Calu3 (cell line): ENCODE measurements around the gene ELAVL1. TPM values are rescaled to one million over a fixed set of nuclear protein-coding genes. Genes with fewer than 3 reads are reported as not detected.
A peak's percentile ranks its signal among the peaks of the same experiment; 100 is the strongest.

Experiments used
- BruUV-seq: library from RNA; stranded (reverse); fragments of 400-500 nt; replicated peaks from 2 replicates; lab custom pipeline; 2021; lab: Mats Ljungman, UMichigan
- CTCF ChIA-PET: fragments of 300-600 bp; sonication (Branson Sonifier 250); formaldehyde crosslinking; loops from one replicate; lab custom pipeline; 2022; ENCODE audit warnings: antibody characterized with exemption; lab: Charles Lee
- DNase-seq: peaks from one replicate; pipeline ENCODE4 v3.0.0; 2022
- H3K27ac Mint-ChIP-seq: one replicate; pipeline ENCODE4 v1.8.0; 2022; ENCODE audit warnings: mixed read lengths; ENCODE audit not compliant: unreplicated experiment
- H3K27me3 Mint-ChIP-seq: one replicate; pipeline ENCODE4 v1.8.0; 2022; ENCODE audit warnings: mixed read lengths; ENCODE audit not compliant: unreplicated experiment
- H3K36me3 Mint-ChIP-seq: one replicate; pipeline ENCODE4 v1.8.0; 2022; ENCODE audit warnings: mild to moderate bottlenecking, moderate library complexity, mixed read lengths; ENCODE audit not compliant: insufficient read depth, unreplicated experiment
- H3K4me1 Mint-ChIP-seq: one replicate; pipeline ENCODE4 v1.8.0; 2022; ENCODE audit warnings: mild to moderate bottlenecking, low read depth, mixed read lengths; ENCODE audit not compliant: unreplicated experiment
- H3K4me3 Mint-ChIP-seq: one replicate; pipeline ENCODE4 v1.8.0; 2022; ENCODE audit warnings: mild to moderate bottlenecking, low read depth, moderate library complexity, mixed read lengths; ENCODE audit not compliant: unreplicated experiment
- H3K9me3 Mint-ChIP-seq: one replicate; pipeline ENCODE4 v1.8.0; 2022; ENCODE audit warnings: low read depth, mixed read lengths; ENCODE audit not compliant: unreplicated experiment
- intact Hi-C: fragments of 100-400 bp; cut with micrococcal nuclease; formaldehyde crosslinking; loops from one replicate; pipeline ENCODE4 v1.10.0; 2022; ENCODE audit not compliant: unreplicated experiment
- total RNA-seq: library from RNA; stranded (reverse); gene quantifications from 2 replicates; pipeline ENCODE4 v1.2.3, GENCODE V29; 2022
- TF ChIP-seq, protein P1 (sequence below): fragments of 200-600 bp; IDR thresholded peaks from one replicate; pipeline ENCODE4 v1.8.0; 2022; ENCODE audit warnings: antibody characterized with exemption; ENCODE audit not compliant: unreplicated experiment

The ELAVL1 gene
- total RNA-seq, 1 experiment from 2014 or later = 81.2 TPM

DNA sequence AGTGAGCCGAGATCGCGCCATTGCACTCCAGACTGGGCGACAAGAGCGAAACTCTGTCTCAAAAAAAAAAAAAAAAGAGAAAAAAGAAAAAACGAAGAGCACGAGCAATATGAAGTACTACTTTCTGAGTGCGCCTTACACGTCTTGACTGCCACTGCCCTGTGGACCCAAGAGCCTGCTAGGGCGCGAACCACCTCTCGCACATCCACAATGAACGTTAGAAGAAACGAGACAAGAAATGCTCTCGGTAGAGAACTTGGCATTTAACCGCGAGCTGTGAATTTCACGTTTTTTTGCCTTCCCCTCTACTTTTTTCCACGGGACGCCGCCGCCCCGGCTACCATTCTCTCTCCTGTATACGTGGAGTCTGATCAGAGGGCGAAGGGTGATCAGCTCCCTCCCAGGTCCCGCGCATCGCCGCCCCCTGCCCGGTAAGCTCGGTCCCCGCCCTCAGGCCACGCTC is 62.4 kb downstream of the ELAVL1 start:
- Mint-ChIP-seq H3K9me3 (no peaks in the 10 kb centered on the region), H3K27me3 (no peaks in the 10 kb centered on the region), H3K27ac (peak overlapping the region; percentile 93), H3K4me3 (peak overlapping the region; percentile 91), H3K4me1 (peaks cover 20% of the 10 kb centered on the region), H3K36me3 (peaks cover 38% of the 10 kb centered on the region)
- DNase-seq = no peak
- intact Hi-C loops = no loop called here
- CTCF ChIA-PET = interaction anchor here (0.5 to 2.4 kb wide), 10 partner anchors 14 to 1884 kb away, joined by 3 to 13 read pairs (median 4); partner anchors contain the start of genes SNAPC2 and TRAPPC5
- no TSS peak for BruUV-seq
- TF ChIP-seq, protein P1, sequence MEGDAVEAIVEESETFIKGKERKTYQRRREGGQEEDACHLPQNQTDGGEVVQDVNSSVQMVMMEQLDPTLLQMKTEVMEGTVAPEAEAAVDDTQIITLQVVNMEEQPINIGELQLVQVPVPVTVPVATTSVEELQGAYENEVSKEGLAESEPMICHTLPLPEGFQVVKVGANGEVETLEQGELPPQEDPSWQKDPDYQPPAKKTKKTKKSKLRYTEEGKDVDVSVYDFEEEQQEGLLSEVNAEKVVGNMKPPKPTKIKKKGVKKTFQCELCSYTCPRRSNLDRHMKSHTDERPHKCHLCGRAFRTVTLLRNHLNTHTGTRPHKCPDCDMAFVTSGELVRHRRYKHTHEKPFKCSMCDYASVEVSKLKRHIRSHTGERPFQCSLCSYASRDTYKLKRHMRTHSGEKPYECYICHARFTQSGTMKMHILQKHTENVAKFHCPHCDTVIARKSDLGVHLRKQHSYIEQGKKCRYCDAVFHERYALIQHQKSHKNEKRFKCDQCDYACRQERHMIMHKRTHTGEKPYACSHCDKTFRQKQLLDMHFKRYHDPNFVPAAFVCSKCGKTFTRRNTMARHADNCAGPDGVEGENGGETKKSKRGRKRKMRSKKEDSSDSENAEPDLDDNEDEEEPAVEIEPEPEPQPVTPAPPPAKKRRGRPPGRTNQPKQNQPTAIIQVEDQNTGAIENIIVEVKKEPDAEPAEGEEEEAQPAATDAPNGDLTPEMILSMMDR = no peak

DNA sequence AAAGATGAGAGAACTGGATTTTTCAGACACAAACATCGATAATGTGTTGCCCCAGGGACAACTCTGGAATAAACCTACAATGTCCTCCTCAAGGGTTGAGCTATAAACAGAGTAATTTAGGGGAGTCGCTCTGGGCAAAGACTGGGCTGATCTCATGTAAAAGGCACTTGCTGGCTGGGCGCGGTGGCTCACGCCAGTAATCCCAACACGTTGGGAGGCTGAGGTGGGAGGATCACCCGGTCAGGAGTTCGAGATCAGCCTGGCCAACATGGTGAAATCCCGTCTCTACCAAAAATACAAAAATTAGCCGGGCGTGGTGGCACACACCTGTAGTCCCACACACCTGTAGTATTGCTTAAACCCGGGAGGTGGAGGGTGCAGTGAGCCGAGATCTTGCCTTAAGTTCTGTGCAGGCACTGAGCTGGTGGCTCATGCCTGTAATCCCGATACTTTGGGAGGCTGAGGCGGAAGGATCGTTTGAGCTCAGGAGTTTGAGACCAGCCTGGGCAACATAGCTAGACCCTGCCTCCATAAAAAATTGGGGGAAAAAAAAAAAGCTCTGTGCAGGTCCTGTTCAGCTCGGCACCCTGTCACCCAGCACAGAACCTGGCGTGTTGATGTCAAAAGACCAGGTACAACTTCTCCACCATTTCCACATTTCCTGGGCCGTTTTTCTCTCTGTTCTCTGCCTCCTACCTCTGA is 63.4 kb downstream of the ELAVL1 start:
- H3K4me1 Mint-ChIP-seq = peaks cover 20% of the 10 kb centered on the region
- H3K27me3 Mint-ChIP-seq = no peaks in the 10 kb centered on the region
- CTCF ChIA-PET = interaction anchor here (0.6 kb wide), 1 partner anchor 227 kb away, joined by 3 read pairs; no protein-coding TSS in a partner anchor
- DNase-seq = no peak
- H3K4me3 Mint-ChIP-seq = peak overlapping the region; percentile 91
- no peaks in the 10 kb centered on the region for H3K9me3 Mint-ChIP-seq
- BruUV-seq = no TSS peak
- peaks cover 38% of the 10 kb centered on the region for H3K36me3 Mint-ChIP-seq
- peak overlapping the region; percentile 93 for H3K27ac Mint-ChIP-seq
- TF ChIP-seq, protein P1 = no peak
- intact Hi-C loops = no loop called here

DNA sequence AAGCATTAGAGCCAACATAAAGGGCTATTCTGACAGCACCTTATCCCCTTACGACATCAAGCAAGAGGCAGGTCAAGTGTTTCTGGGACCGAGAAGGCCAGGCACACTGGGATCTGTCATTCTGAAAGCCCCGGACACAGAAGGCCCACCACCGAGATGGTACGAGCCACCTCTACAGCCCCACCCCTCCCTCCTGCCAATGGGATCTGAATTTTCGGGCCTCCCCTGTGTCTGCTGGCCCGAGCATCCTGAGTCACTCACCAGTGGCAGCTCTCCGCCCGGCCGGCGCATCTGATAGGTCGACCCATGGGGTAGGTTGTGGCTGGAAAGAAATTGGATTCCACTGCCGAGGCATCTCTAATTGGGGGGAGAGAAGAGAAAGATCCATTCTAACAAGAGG is 64.6 kb downstream of the ELAVL1 start:
- TF ChIP-seq, protein P1 = no peak
- DNase-seq = no peak
- intact Hi-C loops = no loop called here
- no peaks in the 10 kb centered on the region for H3K9me3 Mint-ChIP-seq
- no peak overlapping the region for H3K4me3 Mint-ChIP-seq
- CTCF ChIA-PET = no interaction called here
- H3K4me1 Mint-ChIP-seq = peaks cover 20% of the 10 kb centered on the region
- H3K27me3 Mint-ChIP-seq = no peaks in the 10 kb centered on the region
- H3K27ac Mint-ChIP-seq = no peak overlapping the region
- no TSS peak for BruUV-seq
- peaks cover 43% of the 10 kb centered on the region for H3K36me3 Mint-ChIP-seq

DNA sequence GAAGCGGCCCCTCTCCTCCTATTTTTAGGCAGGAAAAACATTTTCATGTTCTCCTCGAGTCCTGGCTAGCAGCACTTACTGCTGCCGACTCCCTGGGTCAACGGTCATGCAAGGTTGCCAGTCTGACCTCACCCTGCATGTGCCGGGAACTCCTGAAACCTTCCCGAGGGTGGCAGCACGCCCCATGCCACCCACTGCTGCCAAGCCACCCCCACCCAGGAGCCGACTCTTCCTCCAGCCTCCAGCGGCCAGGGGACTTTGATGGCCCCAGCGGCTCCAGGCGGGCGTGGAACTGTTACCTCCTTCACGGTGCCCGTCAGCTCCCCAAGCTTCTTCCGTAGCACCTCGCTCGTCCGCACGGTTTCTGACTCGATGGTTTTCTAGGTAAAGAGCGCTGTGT is 70.7 kb downstream of the ELAVL1 start:
- CTCF ChIA-PET = no interaction called here
- Mint-ChIP-seq H3K9me3 (no peaks in the 10 kb centered on the region), H3K27ac (no peak overlapping the region), H3K4me1 (no peaks in the 10 kb centered on the region), H3K36me3 (peaks cover 36% of the 10 kb centered on the region), H3K4me3 (no peak overlapping the region), H3K27me3 (no peaks in the 10 kb centered on the region)
- BruUV-seq = no TSS peak
- TF ChIP-seq, protein P1 = no peak
- no peak for DNase-seq
- intact Hi-C loops = no loop called here
